T follicular helper cell (primary cell): ENCODE measurements around the gene PAFAH1B2.

Experiments
- DNase-seq: peaks from one replicate; pipeline ENCODE4 v3.0.0-alpha.2; 2020; ENCODE audit warnings: low read depth

PAFAH1B2 gene

DNA sequence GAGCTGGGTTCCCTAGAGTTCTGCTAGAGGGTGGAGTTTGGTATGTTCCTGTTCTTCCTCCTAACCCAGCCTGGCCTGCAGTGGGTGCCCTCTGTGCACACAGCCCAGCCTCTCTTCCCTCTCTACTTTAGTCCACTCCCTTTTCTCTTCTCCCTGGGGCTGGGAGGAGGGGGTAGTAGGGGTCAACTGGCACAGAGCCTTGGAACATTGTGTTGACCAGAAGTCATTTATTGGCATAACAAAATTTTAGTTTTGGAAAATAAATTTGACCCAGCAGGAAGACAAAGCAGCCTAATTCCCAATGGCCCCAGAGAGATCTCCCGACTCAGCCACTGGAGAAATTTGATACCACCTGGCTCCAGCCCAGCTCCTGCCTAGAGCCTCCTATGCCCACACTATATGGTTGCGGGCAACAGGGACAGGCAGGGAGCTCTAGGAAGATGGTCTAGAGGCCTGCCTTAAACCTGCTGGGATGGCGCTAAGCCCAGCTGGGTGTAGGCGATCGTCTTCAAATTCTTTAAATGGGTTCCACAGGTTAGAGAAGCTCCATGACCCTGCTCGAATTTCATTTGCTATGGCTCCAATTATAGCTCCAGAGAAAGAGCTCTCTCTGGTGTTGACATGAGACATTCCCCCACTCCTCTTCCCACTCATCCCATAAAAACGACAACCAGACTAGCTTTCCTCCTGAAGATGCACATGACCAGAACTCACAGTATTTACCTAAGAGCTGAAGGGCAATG, 77.9 kb downstream of the PAFAH1B2 start:
- DNase-seq, result no peak

DNA sequence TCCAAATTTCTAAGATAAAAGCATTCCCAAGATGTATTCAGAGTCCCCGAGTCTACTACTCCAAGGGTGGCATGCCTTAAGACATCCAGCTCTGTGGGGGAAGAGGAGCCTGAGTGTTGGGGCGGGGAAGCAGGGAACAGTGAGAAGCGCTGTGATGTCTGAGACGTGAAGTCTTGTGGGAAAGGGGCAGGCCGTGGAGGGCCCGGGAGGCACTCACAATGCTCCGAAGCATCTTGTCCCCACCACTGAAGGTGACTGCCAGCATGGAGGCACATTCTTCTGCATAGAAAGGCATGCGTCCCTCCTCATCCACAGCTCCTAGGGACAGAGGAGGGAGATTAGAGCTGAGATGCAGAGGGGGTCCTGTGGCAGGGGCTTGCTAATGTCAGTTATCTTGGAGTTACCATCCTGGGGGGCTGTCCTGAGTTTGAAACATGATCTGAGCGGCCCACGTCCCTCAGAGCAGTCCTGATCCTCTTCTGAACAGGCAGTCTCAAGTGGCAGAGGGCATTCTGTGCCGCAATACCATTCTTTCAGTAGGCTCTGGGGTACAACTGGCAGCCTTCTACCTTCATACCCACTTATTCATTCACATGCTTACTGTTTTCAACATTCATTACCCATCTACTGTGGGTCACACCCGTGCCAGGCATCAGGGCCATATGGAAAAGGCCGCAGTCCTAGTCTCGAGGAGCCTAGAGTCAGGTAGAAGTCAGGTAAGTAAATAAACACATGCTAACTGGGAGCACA, 79.1 kb downstream of the PAFAH1B2 start:
- no peak for DNase-seq

DNA sequence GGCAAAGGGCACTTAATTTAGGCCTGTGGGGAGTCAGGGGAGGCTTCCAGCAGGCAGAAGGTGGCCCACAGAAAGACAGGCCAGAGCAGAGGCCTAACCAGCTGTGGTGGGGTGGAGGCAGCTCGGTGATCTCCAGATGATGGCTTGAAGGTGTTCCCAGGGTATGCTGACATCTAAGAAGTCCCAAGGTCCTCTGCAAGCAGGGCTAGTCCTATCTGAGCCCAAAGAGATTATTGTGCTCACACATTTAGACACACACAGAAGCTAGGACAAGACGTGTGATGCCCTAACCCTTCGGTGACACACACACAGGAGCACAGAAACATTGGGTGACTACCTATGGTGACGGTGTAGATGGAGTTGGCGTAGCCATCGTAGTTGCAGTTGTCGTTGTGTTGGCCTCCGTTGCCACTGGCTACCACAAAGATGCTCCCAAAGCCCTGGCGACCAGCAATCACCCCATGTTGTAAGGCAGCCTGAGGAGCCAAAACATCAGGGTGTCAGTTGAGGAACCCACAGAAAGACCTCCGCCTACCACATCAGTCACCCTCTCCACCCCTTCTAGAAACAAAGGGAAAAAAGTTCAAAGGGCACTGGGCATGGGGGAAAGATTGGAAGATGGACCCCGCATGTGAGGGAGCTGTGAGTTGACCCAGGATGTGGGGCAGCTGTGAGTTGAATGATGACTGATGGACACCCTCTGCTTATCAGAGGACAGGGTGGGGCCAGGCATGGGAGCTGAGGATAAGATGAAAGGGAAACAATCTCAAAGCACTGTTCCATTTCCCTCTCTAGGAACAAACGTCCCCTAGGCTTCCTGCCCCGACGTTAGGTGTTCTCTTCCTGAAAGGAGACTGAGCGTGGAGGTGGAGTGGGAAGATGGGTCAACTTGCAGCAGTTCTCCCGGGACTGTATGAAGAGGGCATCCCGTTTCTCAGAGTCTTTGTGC, 79.9 kb downstream of the PAFAH1B2 start:
- DNase-seq, result no peak

DNA sequence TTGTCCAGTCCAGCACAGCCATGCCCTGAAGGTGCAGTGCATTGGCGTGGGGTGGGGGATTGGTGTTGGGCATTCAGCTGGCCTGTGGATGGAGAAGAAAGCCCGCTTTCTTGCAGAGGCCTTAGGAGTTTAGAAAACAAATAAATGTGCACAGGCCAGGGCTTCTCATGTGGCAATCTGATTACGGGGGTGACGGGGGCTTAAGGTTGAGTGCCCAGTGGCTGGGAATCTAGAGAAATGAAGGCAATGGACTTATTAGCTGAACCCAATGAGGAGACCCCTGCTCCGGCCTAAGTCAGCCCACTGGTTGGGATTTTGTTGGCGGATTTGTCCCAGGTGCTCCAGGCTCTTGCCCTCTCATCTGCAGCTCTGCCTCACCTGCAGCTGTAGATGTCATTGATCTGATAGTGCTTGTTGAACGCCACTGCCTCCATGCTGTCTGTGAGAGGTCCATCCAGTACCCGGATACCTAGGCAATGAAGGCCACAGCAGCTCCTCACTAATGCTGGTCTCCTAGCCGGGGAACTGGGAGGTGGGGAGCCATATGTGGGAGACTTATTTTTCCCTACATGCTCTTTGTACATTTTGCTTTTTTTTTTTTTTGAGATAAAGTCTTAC, 81.6 kb downstream of the PAFAH1B2 start:
- no peak for DNase-seq
